DMS114 treated with DMSO at 0.1 percent for 48 hours (cell line): ENCODE results near the gene NOL9.

Experiments
- DNase-seq: peaks from one replicate; lab custom pipeline; 2025; ENCODE audit not compliant: unreplicated experiment; lab: John Stamatoyannopoulos, UW

The NOL9 gene

GRCh38 chr1:6473156-6473555, 81.2 kb downstream of the NOL9 start:
- DNase-seq: no peak

DNA sequence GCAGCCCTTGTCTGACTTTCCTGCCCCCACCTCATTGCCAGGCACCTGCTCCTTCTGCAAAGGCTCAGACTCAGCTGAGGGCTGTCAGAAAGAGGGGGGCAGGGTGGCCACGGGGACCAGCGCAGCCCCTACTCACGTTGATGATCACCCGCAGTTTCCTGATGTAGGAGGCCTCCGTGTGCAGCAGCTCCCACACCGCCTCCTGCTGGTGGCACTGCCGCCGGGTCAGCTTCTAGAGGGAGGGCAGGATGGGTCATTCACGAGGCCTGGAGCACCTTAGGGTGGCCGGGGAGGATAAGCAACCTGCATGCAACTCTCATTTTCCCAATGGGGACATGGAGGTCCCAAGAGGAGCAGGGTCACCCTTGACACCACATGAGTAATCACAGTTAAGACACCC, 81.9 kb downstream of the NOL9 start:
- DNase-seq: no peak

- no peak for DNase-seq
Observed at GRCh38 chr1:6471970-6472368, 82.3 kb downstream of the NOL9 start.
